SK-MEL-5 (cell line): ENCODE data around the gene IGF2BP2. TPM values are rescaled to one million over a fixed set of nuclear protein-coding genes. Genes with fewer than 3 reads are reported as not detected.
A peak's percentile ranks its signal among the peaks of the same experiment; 100 is the strongest.
"Not testable (repeated sequence)": the region's sequence is repeated elsewhere in the genome, so short reads cannot be mapped to it uniquely, and the experiment has no call there.

Experiments
- DNase-seq: peaks from one replicate; pipeline ENCODE4 v3.0.0-alpha.2; 2016; ENCODE audit warnings: low read depth, low spot score
- in situ Hi-C: cut with HindIII; loops from 2 replicates; pipeline ENCODE4 v1.10.0; 2016; ENCODE audit warnings: low sequenced_read_pairs, high pct_unique_total_duplicates, low pct_unique_long_range_greater_than_20kb
- polyA plus RNA-seq, 2 experiments: library from polyadenylated mRNA; depleted of rRNA; stranded (reverse); fragments of >200 nt; gene quantifications; 2 replicates each; pipeline ENCODE4 v1.2.3, GENCODE V29; 2015
- total RNA-seq: library from RNA; depleted of rRNA; stranded (reverse); fragments of >200 nt; shearing (Covaris generic); gene quantifications from 2 replicates; pipeline ENCODE4 v1.2.3, GENCODE V29; 2014; rRNA removed

IGF2BP2 gene
- total RNA-seq, result 59.5 and 65.1 TPM in 2 replicates
- 44.9 and 51.9 TPM in 2 replicates for polyA plus RNA-seq (2015; cell fraction: cytosol; rRNA removed)
- polyA plus RNA-seq (2015; cell fraction: nucleus; rRNA removed), result 181 and 190 TPM in 2 replicates

DNA sequence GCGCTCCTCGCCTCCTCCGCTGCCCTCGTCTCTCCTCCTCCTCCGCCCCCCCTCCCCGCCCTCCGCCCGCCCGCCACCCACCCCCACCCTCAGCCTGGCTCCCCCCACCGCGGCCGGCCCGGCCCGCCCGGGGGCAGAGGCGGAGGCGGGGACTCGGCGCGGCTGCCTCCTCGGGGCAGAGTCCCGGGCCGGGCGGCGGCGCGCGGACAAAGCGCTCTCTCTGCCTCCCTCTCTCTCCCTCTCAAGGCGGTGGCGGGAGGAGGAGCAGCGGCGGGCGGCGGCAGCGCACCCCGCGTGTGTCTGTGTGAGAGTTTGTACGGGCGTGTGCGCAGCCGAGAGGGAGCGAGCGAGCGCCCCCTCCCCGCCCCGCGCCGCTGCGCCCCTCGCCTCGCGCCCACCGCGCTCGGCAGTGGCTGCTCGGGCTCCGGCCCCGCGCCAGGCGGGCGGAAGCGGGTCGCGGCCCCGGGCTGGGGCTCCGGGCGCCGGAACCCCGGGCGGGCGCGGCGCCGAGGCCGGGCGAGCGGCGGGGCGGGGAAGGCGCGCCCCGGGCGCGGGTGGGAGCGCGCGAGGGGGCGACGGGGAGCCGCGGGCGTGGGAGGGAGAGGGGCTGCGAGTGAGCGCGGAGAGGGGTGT is at the start of gene IGF2BP2:
Gene IGF2BP2, minus strand, starts transcription at position 37 of the 633 bp plus-strand sequence. CDS start 82 bp downstream, outside the sequence.
- DNase-seq, result peak; percentile 79
- in situ Hi-C loops, result no loop called here

DNA sequence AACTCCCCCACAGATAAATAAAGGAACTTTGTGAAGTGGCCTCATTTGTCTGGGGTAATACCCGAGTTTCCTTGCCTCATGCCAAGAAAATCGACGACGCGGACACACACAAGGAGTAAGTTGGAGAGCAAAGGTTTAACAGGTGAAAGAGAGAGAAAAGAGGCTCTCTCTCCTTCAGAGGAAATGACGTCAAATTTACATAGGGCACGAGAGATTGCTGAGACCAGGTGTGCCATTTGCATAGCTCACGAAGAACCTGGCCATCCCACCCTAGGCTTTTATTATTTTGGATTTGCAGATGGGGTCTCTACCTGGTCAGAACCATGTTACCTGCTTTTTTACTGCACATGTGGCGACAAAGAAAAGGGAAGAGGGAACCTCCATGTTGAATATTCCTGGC is 49.3 kb upstream of the IGF2BP2 start:
- DNase-seq, result no peak

DNA sequence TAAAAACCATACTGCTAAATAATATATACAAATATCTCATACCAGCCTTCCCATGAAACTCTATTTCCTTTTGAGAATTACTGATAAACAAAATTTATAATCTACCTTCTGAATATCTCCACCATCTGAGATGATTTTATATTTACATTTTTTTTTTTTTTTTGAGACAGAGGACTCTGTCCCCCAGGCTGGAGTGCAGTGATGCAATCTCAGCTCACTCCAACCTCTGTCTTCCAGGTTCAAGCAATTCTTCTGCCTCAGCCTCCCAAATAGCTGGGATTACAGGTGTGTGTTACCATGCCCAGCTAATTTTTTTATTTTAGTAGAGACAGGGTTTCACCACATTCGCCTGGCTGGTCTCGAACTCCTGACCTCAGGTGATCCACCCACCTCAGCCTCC is 42.8 kb upstream of the IGF2BP2 start:
- in situ Hi-C loops, result no loop called here
- no peak for DNase-seq

More for the DNA sequence above, 49.3 kb upstream of the IGF2BP2 start:
- in situ Hi-C loops, result no loop called here

DNA sequence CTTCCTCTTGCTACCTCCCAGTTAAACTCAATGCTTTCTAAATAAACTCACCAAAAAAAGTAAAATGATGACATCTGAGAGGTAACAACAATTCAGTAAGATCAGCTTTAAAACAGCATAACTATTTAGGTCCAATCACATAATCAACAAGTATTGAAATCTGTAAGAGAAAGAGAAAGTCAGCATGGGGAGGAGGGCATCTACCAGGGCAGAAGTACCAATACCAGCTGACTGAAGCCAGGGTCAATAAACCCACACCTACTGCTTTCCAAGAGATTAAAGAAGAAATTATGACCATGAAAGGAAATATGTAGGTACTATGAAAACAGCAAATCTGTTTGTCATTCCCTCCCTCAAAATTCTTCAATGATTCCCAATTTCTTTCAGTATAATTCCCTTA is 42.2 kb upstream of the IGF2BP2 start:
- in situ Hi-C loops, result no loop called here

DNA sequence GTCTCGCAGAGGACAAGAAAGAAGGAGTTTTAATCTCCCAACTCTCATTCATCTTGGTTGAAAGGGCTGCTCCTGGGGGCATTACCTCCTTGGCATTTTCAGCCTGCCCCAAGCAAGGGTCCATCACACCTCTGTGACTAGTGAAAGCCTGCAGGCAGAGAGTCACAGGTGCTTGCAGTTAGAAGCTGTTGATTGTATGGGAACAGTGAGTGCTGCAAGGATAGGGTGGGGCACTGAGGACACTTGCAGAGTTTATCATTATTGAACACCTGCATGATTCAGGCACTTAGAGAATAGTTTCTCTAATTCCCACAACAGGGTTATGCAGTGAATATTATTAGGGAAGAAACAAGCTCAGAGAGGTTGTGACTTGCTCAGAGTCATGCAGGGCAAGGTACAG is 41.7 kb upstream of the IGF2BP2 start:
- no peak for DNase-seq
- in situ Hi-C loops, result no loop called here

More for the DNA sequence above, 42.2 kb upstream of the IGF2BP2 start:
- DNase-seq, result no peak

- no peak for DNase-seq
- in situ Hi-C loops, result no loop called here
Measured at GRCh38 chr3:185865247-185865646, 40.4 kb upstream of the IGF2BP2 start.

GRCh38 chr3:185864767-185865166 is 39.9 kb upstream of the IGF2BP2 start:
- no peak for DNase-seq
- in situ Hi-C loops, result no loop called here

GRCh38 chr3:185862920-185863319 is 38.1 kb upstream of the IGF2BP2 start:
- DNase-seq, result no peak
- in situ Hi-C loops, result no loop called here

GRCh38 chr3:185859294-185859972 is 34.6 kb upstream of the IGF2BP2 start:
- in situ Hi-C loops, result no loop called here
- no peak for DNase-seq

DNA sequence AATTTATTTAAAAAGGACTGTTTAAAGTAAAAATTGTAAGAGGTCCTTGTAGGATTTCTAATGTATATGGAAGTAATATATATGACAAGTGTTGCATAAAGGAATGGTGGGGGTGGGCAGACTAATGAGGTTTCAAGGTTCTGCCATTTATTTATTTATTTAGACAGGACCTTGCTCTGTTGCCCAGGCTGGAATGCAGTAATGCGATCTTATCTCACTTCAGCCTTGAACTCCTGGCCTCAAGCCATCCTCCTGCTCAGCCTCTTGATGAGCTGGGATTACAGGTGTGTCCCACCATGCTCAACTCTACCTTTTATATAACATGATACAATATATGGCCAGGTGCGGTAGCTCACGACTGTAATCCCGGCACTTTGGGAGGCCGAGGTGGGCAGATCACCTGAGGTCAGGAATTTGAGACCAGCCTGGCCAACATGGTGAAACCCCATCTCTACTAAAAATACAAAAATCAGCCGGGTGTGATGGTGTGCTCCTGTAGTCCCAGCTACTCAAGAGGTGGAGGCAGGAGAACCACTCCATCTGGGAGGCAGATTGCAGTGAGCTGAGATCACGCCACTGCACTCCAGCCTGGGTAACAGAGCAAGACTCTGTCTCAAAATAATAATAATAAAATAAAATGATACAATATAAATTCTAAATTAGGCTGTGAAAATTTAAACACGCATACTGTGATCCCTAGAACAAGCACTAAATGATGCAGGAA is 33.8 kb upstream of the IGF2BP2 start:
- DNase-seq, result no peak
- in situ Hi-C loops, result no loop called here

DNA sequence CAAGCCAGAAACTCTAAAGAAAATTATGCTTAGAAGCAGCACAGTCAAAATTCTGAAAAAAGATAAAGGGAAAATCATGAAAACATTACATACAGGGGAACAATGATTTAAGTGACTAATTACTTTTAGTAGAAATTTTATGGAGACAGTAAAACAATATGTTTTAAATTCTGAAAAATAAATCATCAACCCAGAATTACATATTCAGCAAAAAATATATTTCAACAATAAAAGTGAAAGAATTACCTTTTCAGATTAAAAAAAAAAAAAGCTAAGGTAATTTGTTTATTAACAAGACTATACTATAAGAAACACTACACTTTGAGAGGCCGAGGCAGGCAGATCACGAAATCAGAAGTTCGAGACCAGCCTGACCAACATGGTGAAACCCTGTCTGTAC is 32.4 kb upstream of the IGF2BP2 start:
- in situ Hi-C loops, result no loop called here
- DNase-seq, result no peak

DNA sequence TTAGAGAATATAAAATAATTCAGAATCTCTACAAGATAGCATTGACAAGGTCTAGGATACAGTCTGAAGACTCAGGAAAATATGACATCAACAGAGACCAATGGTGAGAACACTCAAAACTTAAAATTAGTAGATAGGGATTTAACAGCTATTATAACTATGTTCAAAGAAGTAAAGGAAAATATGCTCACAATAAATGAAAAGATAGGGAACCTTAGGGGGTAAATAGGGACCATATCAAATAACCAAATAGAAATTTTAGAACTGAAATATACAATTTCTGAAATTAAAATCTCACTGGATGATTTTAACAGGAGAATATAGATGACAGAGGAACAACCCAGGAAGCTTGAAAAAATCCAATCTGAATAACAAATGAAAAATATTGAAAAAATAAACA is 31.8 kb upstream of the IGF2BP2 start:
- in situ Hi-C loops, result no loop called here
- no peak for DNase-seq

DNA sequence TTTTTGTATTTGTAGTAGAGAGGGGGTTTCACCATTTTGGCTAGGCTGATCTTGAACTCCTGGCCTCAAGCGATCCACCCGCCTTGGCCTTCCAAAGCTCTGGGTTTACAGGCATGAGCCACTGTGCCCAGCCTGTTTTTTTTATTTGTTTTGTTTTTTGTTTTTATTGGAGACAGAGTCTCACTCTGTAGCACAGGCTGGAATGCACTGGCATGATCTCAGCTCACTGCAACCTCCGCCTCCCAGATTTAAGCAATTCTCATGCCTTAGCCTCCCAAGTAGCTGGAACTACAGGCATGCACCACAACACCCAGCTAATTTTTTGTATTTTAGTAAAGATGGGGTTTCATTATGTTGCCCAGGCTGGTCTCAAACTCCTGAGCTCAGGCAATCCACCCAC is 28.9 kb upstream of the IGF2BP2 start:
- in situ Hi-C loops, DNase-seq: not testable (repeated sequence)

GRCh38 chr3:185852635-185853034 is 27.8 kb upstream of the IGF2BP2 start:
- DNase-seq, result no peak
- in situ Hi-C loops, result no loop called here

- no peak for DNase-seq
- in situ Hi-C loops, result no loop called here
Measured at GRCh38 chr3:185851959-185852358, 27.1 kb upstream of the IGF2BP2 start.

DNA sequence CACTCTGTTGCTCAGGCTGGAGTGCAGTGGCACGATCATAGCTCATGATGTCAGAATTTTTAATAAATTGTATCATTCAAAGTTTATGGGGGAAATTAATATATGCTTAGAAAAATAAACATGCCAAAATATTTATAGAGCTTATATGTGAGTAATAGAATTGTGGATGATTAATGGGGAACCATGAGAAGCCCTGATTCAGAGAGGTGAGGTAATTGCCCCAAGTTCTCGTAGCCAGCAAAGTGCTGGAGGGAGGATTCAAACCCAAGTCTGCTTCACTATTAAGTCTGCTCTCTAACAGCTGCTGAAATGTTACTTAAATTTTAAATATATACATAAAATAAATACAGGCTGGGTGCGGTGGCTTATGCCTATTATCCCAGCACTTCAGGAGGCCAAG is 26.2 kb upstream of the IGF2BP2 start:
- DNase-seq, result no peak

DNA sequence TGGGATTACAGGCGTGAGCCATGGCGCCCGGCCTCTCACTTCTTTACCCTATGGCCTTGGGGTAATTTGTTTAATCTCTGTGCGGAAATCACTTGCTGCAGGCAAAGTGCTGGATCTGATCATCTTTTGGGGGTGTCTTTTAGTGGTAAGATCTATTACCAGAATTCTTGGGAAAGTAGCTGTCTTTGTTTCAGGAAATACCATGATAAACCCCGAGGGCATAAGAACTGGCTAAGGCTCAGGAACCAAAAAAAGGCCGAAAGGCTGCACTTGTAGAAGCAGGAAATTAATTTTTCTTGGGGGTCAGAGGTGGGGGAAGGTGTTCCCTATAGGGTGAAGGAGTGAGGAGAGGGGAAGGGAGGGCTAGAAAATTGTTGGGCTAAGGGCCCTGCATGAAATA is 22.7 kb upstream of the IGF2BP2 start:
- in situ Hi-C loops, result no loop called here
- no peak for DNase-seq

More for the DNA sequence above, 26.2 kb upstream of the IGF2BP2 start:
- in situ Hi-C loops, result no loop called here

DNA sequence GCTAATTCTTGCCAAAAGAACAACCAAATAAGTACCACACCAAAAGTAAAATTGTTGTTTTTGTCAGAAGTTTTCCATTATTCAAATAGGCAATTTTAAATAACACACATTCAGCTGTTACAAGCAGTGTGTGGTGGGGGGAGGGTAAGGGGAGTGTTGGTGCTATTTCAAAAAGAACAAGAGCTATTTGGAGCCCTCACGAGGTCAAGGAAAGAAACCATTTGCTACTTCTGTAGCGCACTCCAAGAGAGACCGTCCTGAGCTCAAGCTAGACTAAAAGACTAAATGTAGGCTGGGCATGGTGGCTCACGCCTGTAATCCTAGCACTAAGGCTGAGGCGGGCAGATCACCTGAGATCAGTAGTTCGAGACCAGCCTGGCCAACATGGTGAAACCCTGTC is 21.2 kb upstream of the IGF2BP2 start:
- in situ Hi-C loops, result no loop called here

More for the DNA sequence above, 21.2 kb upstream of the IGF2BP2 start:
- peak; percentile 48 for DNase-seq
